ENCODE data around the gene RNF113B. TPM values are rescaled to one million over a fixed set of nuclear protein-coding genes. Genes with fewer than 3 reads are reported as not detected.

RNF113B gene
- total RNA-seq, 1 donor from 2014 or later: not detected

DNA sequence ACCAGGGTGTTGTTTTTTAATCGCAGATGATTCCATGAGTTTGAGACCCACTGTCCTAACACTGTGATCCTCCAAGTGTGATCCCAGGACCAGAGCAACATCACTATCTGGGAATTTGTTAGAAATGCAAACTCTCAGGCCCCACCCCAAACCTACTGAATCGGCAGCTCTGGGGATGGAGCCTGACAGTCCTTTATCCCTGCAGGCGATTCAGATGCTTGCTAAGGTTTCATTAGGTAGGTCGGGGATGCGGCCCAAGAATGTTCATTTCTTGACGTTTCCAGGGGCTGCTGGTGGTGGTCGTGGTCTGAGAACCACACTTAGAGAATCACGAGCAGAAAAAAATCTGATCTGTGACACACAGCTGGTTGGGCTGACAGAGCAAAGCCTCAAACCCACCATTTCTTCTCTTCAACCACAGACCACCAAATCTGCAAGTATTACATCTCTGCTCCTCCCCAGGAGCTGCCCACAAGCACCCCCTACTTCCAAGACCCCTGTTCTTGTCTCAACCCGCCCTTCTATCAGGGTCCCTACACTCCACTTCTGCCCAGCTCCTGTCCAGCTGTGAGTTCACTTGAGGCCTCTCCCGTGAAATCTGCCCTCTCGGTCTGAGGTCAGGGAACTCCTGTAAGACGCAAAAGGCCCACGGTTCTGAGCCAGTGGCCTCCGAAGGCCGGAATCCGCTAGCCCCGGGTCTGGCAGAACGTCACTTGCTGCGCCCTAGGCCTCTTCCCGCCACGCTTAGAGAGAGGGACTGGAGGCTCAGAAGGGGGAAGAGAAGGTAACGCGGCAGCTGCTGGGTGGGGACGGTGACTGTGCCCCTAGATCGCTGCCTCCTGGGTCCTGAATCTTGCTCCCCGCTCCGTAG is 35.3 kb downstream of the RNF113B start:
- peak; percentile 19 for DNase-seq
- Histone ChIP-seq H3K9me3 (replicated peaks) (no peaks in the 10 kb centered on the region), H3K4me3 (peak overlapping the region; percentile 83), H3K27ac (replicated peaks) (peak overlapping the region; percentile 82), H3K36me3 (no peaks in the 10 kb centered on the region), H3K27me3 (ENCODE audit: low read depth) (no peaks in the 10 kb centered on the region), H3K4me1 (peaks cover 30% of the 10 kb centered on the region)
- no peak for TF ChIP-seq CTCF (IDR thresholded peaks at IDR 0.05; ENCODE audit: borderline replicate concordance)
- intact Hi-C loops (cut with micrococcal nuclease): no loop called here

- Histone ChIP-seq H3K27me3 (ENCODE audit: low read depth) (no peaks in the 10 kb centered on the region), H3K4me1 (peaks cover 30% of the 10 kb centered on the region), H3K27ac (replicated peaks) (no peak overlapping the region), H3K9me3 (replicated peaks) (no peaks in the 10 kb centered on the region), H3K36me3 (no peaks in the 10 kb centered on the region), H3K4me3 (no peak overlapping the region)
- intact Hi-C loops (cut with micrococcal nuclease): no loop called here
- DNase-seq: no peak
- no peak for TF ChIP-seq CTCF (IDR thresholded peaks at IDR 0.05; ENCODE audit: borderline replicate concordance)
Measured at GRCh38 chr13:98141091-98141490, 36.0 kb downstream of the RNF113B start.

- no peak overlapping the region for H3K27ac ChIP-seq (replicated peaks)
- no peak overlapping the region for H3K4me3 ChIP-seq
- intact Hi-C loops (cut with micrococcal nuclease): no loop called here
- H3K9me3 ChIP-seq (replicated peaks): no peaks in the 10 kb centered on the region
- no peaks in the 10 kb centered on the region for H3K4me1 ChIP-seq
- no peak for DNase-seq
- peaks cover 7% of the 10 kb centered on the region for H3K27me3 ChIP-seq (ENCODE audit: low read depth)
- H3K36me3 ChIP-seq: no peaks in the 10 kb centered on the region
- no peak for TF ChIP-seq CTCF (IDR thresholded peaks at IDR 0.05; ENCODE audit: borderline replicate concordance)
Measured at GRCh38 chr13:98134901-98135300, 42.2 kb downstream of the RNF113B start.

DNA sequence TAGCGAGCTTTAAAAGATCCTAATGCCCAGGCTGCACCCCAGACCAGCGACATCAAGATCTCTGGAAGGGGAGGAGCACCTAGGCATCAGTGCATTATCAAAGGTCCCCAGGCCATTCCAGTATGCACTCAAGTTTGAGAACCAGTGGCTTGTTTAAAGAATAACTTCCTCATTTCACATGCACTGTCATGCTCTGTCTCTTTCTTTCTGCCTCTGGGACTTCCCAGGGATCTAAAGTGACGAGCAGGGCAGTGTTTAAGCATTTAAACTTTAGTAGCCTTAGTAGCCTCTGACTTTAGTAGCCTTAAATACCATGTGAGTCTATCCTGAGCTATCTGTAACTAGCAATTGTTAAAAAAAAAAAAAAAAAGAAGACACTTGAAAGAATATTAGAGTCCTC is 43.1 kb downstream of the RNF113B start:
- intact Hi-C loops (cut with micrococcal nuclease): no loop called here
- no peak overlapping the region for H3K4me3 ChIP-seq
- H3K4me1 ChIP-seq: no peaks in the 10 kb centered on the region
- H3K9me3 ChIP-seq (replicated peaks): no peaks in the 10 kb centered on the region
- no peaks in the 10 kb centered on the region for H3K36me3 ChIP-seq
- no peak for TF ChIP-seq CTCF (IDR thresholded peaks at IDR 0.05; ENCODE audit: borderline replicate concordance)
- no peak for DNase-seq
- H3K27ac ChIP-seq (replicated peaks): no peak overlapping the region
- H3K27me3 ChIP-seq (ENCODE audit: low read depth): peaks cover 7% of the 10 kb centered on the region

DNA sequence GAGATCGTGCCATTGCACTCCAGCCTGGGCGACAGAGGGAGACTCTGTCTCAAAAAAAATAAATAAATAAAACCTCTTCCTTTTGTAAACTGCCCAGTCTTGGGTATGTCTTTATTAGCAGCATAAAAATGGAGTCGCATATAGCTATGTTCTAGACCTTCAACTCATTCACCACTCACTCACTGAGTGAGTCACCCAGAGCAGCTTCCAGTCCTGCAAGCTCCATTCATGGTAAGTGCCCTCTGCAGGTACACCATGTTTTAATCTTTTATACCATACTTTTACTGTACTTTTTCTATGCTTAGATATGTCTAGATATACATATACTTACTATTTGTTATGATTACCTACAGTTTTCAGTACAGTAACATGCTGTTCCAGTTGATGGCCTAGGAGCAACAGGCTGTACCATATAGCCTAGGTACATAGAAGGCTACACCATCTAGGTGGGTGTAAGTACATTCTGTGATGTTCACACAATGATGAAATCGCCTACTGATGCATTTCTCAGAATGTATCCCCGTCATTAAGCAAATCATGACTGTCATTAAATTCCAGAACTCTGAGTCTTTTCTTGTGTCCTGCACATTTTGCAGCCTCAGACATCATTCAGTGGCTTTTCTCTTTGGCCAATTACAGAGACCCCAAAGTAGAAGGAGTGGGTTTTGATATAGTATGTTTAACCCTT is 47.9 kb downstream of the RNF113B start:
- H3K4me1 ChIP-seq: no peaks in the 10 kb centered on the region
- peaks cover 7% of the 10 kb centered on the region for H3K27me3 ChIP-seq (ENCODE audit: low read depth)
- H3K9me3 ChIP-seq (replicated peaks): peaks cover 6% of the 10 kb centered on the region
- intact Hi-C loops (cut with micrococcal nuclease): no loop called here
- no peak overlapping the region for H3K4me3 ChIP-seq
- TF ChIP-seq CTCF (IDR thresholded peaks at IDR 0.05; ENCODE audit: borderline replicate concordance): no peak
- no peak overlapping the region for H3K27ac ChIP-seq (replicated peaks)
- DNase-seq: no peak
- no peaks in the 10 kb centered on the region for H3K36me3 ChIP-seq

Small RNAs within 50 kb of the gene (microRNA-seq; reads per million reads assigned to microRNA genes)
- not detected for gene MIR3170

Other genes with a start within 250 kb of the RNF113B start
- gene IPO5, start 223.6 kb downstream of the RNF113B start, total RNA-seq: 113 TPM
- gene FARP1, start 34.2 kb downstream of the RNF113B start, total RNA-seq: 17.6 TPM

All from left ventricle myocardium inferior (tissue), 1 donor.